ENCODE results near the gene CEACAM3. TPM values are rescaled to one million over a fixed set of nuclear protein-coding genes. Genes with fewer than 3 reads are reported as not detected.

Gene CEACAM3
- total RNA-seq = not detected in 2 replicates

DNA sequence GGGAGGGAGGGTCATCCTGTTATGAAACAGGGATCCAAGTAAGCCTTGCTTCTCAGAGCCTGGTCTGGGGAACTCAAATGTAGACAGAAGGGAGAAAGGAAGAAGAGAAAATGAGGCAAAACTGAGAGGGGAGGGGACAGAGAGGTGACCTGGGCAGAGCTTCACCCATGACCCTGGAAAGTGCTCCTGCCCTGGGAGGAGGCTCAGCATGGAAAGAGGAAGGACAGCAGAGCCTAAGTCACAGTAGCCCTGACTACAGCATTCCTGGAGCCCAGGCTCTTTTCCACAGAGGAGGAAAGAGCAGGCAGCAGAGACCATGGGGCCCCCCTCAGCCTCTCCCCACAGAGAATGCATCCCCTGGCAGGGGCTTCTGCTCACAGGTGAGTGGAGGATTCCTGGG is at the start of gene CEACAM3:
Gene CEACAM3, plus strand, starts transcription at position 226 of the 400 bp plus-strand sequence. Its CDS starts 91 bp downstream, at position 317.

DNA sequence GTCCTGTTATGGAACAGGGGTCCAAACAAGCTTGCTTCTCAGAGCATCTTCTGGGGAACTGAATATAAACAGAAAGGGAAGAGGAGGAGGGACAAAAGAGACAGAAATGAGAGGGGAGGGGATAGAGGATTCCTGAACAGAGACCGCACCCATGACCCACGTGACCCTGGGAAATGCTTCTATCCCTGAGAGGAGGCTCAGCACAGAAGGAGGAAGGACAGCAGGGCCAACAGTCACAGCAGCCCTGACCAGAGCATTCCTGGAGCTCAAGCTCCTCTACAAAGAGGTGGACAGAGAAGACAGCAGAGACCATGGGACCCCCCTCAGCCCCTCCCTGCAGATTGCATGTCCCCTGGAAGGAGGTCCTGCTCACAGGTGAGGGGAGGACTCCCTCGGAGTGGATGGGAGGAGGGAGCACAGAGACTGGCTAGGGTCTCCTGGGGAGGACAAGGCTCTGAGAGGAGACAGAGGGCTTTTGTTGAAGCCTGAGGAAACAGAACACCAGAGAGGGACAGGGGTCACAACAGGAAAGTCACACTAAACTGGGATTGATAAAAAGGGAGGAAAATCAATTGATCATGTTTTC is 41.0 kb upstream of the CEACAM3 start, which contains the start of gene CEACAM6:
Gene CEACAM6, plus strand, starts transcription at position 203 of the 586 bp plus-strand sequence. Its CDS starts 109 bp downstream, at position 312.

GRCh38 chr19:41844601-41845000 is 48.2 kb downstream of the CEACAM3 start, which contains the start of gene LYPD4:
Gene LYPD4, minus strand, starts transcription at chr19:41844683. Its CDS starts 5,398 bp downstream, at chr19:41839285.

DNA sequence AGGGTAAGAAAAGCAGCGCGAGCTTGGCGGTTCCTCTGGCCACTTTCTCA is 48.4 kb downstream of the CEACAM3 start, which contains the start of gene DMRTC2:
Gene DMRTC2, plus strand, starts transcription at position 42 of the 50 bp plus-strand sequence. CDS start 2,387 bp downstream, outside the sequence.

GRCh38 chr19:41859618-41860418 is 63.4 kb downstream of the CEACAM3 start, which contains the start of gene RPS19:
Gene RPS19, plus strand, starts transcription at chr19:41860255. Its CDS starts 520 bp downstream, at chr19:41860775.

Other genes starting within 250 kb of the CEACAM3 start
- not detected in 2 replicates for gene CEACAM21, start 220.4 kb upstream of the CEACAM3 start, total RNA-seq
- not detected in 2 replicates for gene CEACAM4, start 169.5 kb upstream of the CEACAM3 start, total RNA-seq
- not detected in 2 replicates for gene CEACAM7, start 108.3 kb upstream of the CEACAM3 start, total RNA-seq
- not detected in 2 replicates for gene CEACAM5, start 88.0 kb upstream of the CEACAM3 start, total RNA-seq
- gene CEACAM6, start 41.1 kb upstream of the CEACAM3 start, total RNA-seq = 0.11 and 0.23 TPM in 2 replicates
- not detected in 2 replicates for gene LYPD4, start 48.1 kb downstream of the CEACAM3 start, total RNA-seq
- gene DMRTC2, start 48.5 kb downstream of the CEACAM3 start, total RNA-seq = not detected in 2 replicates
- 1,704 and 2,675 TPM in 2 replicates for gene RPS19, start 63.7 kb downstream of the CEACAM3 start, total RNA-seq
- gene CD79A, start 80.7 kb downstream of the CEACAM3 start, total RNA-seq = not detected in 2 replicates
- gene ARHGEF1, start 86.6 kb downstream of the CEACAM3 start, total RNA-seq = 91.3 and 104 TPM in 2 replicates
- not detected in 2 replicates for gene ERFL, start 131.9 kb downstream of the CEACAM3 start, total RNA-seq
- 177 and 245 TPM in 2 replicates for gene RABAC1, start 162.7 kb downstream of the CEACAM3 start, total RNA-seq
- gene ATP1A3, start 197.6 kb downstream of the CEACAM3 start, total RNA-seq = 0.04 TPM in 1 of 2 replicates, not detected in the other

Measured in hair follicular keratinocyte (primary cell).